ENCODE data around the gene PDE8A.

PDE8A gene

DNA sequence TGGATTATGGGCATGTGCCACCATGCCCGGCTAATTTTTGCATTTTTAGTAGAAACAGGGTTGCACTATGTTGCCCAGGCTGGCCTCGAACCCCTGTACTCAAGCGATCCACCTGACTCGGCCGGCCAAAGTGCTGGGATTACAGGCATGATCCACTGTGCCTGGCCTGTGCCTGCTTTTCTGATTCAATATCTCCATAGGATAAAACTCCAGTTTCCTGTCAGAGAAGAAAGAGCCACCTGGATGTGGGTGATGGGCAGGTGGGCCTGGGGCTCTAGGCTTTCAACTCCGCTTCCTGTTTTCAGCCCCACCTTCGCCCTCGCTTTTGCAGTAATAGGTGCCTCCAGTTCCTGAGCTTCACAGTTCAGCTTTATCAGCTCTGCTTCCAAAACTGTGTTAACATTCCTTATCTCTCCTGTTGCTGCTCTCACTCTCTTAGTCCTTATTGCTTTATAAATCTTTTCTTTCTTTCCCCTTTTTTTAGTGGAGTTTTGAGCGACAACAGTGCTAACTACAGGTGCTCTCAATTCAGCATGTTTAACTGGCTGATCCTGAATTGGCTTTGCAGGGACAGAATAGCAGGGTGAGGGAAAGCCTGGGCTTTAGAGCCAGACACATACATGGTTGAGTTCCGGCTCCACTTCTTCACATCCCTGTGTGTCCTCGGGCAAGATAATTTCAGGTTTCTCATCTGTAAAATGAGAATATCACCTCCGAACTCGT, 21.1 kb upstream of the PDE8A start:
- Histone ChIP-seq H3K79me2 (ENCODE audit: low read length) (no peaks in the 10 kb centered on the region), H3K4me2 (ENCODE audit: low read depth, low read length) (no peak overlapping the region), H4K20me1 (ENCODE audit: insufficient read depth, low read length) (no peaks in the 10 kb centered on the region), H3K9ac (ENCODE audit: low read length) (no peak overlapping the region), H3K4me3 (ENCODE audit: low read length) (no peak overlapping the region), H3K36me3 (replicated peaks; ENCODE audit: insufficient read depth, low read length) (no peaks in the 10 kb centered on the region), H3K27ac (ENCODE audit: low read length) (no peak overlapping the region), H2AFZ (ENCODE audit: low read length) (no peak overlapping the region), H3K4me1 (ENCODE audit: low read length) (0 out of 2 replicates have a peak, but pooled peaks cover 5% of the 10 kb centered on the region), H3K9me2 (replicated peaks; ENCODE audit: insufficient read depth, low read length) (no peaks in the 10 kb centered on the region), H3K27me3 (replicated peaks; ENCODE audit: insufficient read depth, low read length) (no peaks in the 10 kb centered on the region), H3K9me3 (replicated peaks; ENCODE audit: insufficient read depth, low read length) (no peaks in the 10 kb centered on the region), H3F3A (ENCODE audit: insufficient read depth, low read length) (no peaks in the 10 kb centered on the region)
- DNase-seq = no peak
- TF ChIP-seq EZH2phosphoT487 (IDR thresholded peaks at IDR 0.05; ENCODE audit: low read length) (no peak), EZH2 (optimal IDR thresholded peaks at IDR 0.05; ENCODE audit: low read depth, low read length) (no peak)

DNA sequence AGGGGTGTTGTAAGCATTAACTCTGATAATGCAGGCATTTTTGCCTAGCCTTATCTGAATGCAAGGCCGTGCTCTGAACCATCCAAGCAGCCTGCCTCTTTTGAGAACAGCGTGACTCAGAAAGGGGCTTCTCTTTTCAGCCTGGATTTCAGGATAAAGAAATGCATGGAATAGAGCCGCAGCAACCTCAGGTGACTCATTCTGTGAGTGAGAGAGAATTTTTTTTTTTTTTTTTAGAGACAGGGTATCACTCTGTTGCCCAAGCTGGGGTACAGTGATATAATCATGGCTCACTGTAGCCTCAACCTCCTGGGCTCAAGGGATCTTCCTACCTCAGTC, 20.6 kb upstream of the PDE8A start:
- Histone ChIP-seq H3K4me1 (ENCODE audit: low read length) (0 out of 2 replicates have a peak, but pooled peaks cover 5% of the 10 kb centered on the region), H3F3A (ENCODE audit: insufficient read depth, low read length) (no peaks in the 10 kb centered on the region), H4K20me1 (ENCODE audit: insufficient read depth, low read length) (no peaks in the 10 kb centered on the region), H3K27me3 (replicated peaks; ENCODE audit: insufficient read depth, low read length) (no peaks in the 10 kb centered on the region), H3K9me2 (replicated peaks; ENCODE audit: insufficient read depth, low read length) (no peaks in the 10 kb centered on the region), H2AFZ (ENCODE audit: low read length) (no peak overlapping the region), H3K4me3 (ENCODE audit: low read length) (no peak overlapping the region), H3K4me2 (ENCODE audit: low read depth, low read length) (no peak overlapping the region), H3K9me3 (replicated peaks; ENCODE audit: insufficient read depth, low read length) (no peaks in the 10 kb centered on the region), H3K9ac (ENCODE audit: low read length) (no peak overlapping the region), H3K79me2 (ENCODE audit: low read length) (no peaks in the 10 kb centered on the region), H3K27ac (ENCODE audit: low read length) (no peak overlapping the region), H3K36me3 (replicated peaks; ENCODE audit: insufficient read depth, low read length) (no peaks in the 10 kb centered on the region)
- no peak for DNase-seq
- TF ChIP-seq, protein P1, sequence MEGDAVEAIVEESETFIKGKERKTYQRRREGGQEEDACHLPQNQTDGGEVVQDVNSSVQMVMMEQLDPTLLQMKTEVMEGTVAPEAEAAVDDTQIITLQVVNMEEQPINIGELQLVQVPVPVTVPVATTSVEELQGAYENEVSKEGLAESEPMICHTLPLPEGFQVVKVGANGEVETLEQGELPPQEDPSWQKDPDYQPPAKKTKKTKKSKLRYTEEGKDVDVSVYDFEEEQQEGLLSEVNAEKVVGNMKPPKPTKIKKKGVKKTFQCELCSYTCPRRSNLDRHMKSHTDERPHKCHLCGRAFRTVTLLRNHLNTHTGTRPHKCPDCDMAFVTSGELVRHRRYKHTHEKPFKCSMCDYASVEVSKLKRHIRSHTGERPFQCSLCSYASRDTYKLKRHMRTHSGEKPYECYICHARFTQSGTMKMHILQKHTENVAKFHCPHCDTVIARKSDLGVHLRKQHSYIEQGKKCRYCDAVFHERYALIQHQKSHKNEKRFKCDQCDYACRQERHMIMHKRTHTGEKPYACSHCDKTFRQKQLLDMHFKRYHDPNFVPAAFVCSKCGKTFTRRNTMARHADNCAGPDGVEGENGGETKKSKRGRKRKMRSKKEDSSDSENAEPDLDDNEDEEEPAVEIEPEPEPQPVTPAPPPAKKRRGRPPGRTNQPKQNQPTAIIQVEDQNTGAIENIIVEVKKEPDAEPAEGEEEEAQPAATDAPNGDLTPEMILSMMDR (IDR thresholded peaks at IDR 0.05; ENCODE audit: low read length) = no peak
- TF ChIP-seq EZH2phosphoT487 (IDR thresholded peaks at IDR 0.05; ENCODE audit: low read length) (no peak), EZH2 (optimal IDR thresholded peaks at IDR 0.05; ENCODE audit: low read depth, low read length) (no peak)

DNA sequence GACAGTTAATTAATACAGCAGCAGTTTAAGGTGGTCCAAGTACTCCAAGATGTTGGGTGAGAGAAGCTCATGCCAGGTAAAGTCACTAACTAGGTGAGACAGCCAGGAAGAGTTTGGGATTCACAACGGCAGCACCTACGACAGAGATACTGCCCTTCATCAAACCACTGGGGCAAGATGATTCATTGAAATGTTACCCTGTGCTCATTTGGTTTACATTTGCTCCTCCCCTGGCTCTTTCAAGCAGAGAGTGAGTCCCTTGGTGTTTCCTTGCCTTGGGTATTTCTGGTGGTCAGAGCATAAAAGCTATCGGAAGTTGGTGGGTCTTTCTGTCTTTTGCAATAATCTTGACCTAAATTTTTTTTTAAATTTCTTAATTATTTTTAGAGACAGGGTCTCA, 19.9 kb upstream of the PDE8A start:
- no peak for DNase-seq
- H3K9me3 ChIP-seq (replicated peaks; ENCODE audit: insufficient read depth, low read length) = no peaks in the 10 kb centered on the region
- no peak overlapping the region for H2AFZ ChIP-seq (ENCODE audit: low read length)
- no peaks in the 10 kb centered on the region for H4K20me1 ChIP-seq (ENCODE audit: insufficient read depth, low read length)
- no peaks in the 10 kb centered on the region for H3K9me2 ChIP-seq (replicated peaks; ENCODE audit: insufficient read depth, low read length)
- H3K9ac ChIP-seq (ENCODE audit: low read length) = no peak overlapping the region
- H3K27ac ChIP-seq (ENCODE audit: low read length) = no peak overlapping the region
- 0 out of 2 replicates have a peak, but pooled peaks cover 5% of the 10 kb centered on the region for H3K4me1 ChIP-seq (ENCODE audit: low read length)
- H3K27me3 ChIP-seq (replicated peaks; ENCODE audit: insufficient read depth, low read length) = no peaks in the 10 kb centered on the region
- no peaks in the 10 kb centered on the region for H3K36me3 ChIP-seq (replicated peaks; ENCODE audit: insufficient read depth, low read length)
- H3K79me2 ChIP-seq (ENCODE audit: low read length) = no peaks in the 10 kb centered on the region
- no peak overlapping the region for H3K4me2 ChIP-seq (ENCODE audit: low read depth, low read length)
- TF ChIP-seq, protein P1 (IDR thresholded peaks at IDR 0.05; ENCODE audit: low read length) = no peak
- TF ChIP-seq EZH2 (optimal IDR thresholded peaks at IDR 0.05; ENCODE audit: low read depth, low read length) (no peak), EZH2phosphoT487 (IDR thresholded peaks at IDR 0.05; ENCODE audit: low read length) (no peak)
- H3K4me3 ChIP-seq (ENCODE audit: low read length) = no peak overlapping the region
- H3F3A ChIP-seq (ENCODE audit: insufficient read depth, low read length) = no peaks in the 10 kb centered on the region

DNA sequence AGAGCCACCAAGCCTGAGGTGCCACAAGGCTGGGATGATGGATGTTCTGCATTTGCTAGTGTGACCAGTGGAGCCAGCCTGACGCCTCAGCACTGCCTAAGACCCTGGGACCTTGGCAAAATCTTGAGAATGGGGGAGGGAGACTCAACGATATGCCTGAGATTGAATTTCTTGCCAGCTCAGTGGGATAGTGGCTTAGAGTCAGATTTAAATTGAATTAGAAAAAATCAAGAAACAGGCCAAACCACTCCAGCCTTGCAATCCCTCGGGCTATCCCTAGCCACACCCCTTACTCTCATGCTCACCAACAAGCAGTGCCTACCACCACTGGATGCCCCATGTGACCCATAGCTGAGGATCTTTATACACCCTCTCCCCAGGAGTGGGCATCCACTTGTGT, 18.7 kb upstream of the PDE8A start:
- Histone ChIP-seq H3K36me3 (replicated peaks; ENCODE audit: insufficient read depth, low read length) (no peaks in the 10 kb centered on the region), H3K9me3 (replicated peaks; ENCODE audit: insufficient read depth, low read length) (no peaks in the 10 kb centered on the region), H3K27ac (ENCODE audit: low read length) (no peak overlapping the region), H3K9me2 (replicated peaks; ENCODE audit: insufficient read depth, low read length) (no peaks in the 10 kb centered on the region), H3K4me3 (ENCODE audit: low read length) (no peak overlapping the region), H4K20me1 (ENCODE audit: insufficient read depth, low read length) (no peaks in the 10 kb centered on the region), H3F3A (ENCODE audit: insufficient read depth, low read length) (no peaks in the 10 kb centered on the region), H2AFZ (ENCODE audit: low read length) (no peak overlapping the region), H3K9ac (ENCODE audit: low read length) (no peak overlapping the region), H3K4me1 (ENCODE audit: low read length) (0 out of 2 replicates have a peak, but pooled peaks cover 5% of the 10 kb centered on the region), H3K27me3 (replicated peaks; ENCODE audit: insufficient read depth, low read length) (no peaks in the 10 kb centered on the region), H3K4me2 (ENCODE audit: low read depth, low read length) (no peak overlapping the region), H3K79me2 (ENCODE audit: low read length) (no peaks in the 10 kb centered on the region)
- TF ChIP-seq EZH2phosphoT487 (IDR thresholded peaks at IDR 0.05; ENCODE audit: low read length) = no peak
- TF ChIP-seq, protein P1 (IDR thresholded peaks at IDR 0.05; ENCODE audit: low read length) = no peak
- TF ChIP-seq EZH2 (optimal IDR thresholded peaks at IDR 0.05; ENCODE audit: low read depth, low read length) = no peak
- no peak for DNase-seq
